GM18511 (cell line): ENCODE measurements around the gene LHFPL2.
"Not testable (repeated sequence)": the region's sequence is repeated elsewhere in the genome, so short reads cannot be mapped to it uniquely, and the experiment has no call there.

Experiments
- ATAC-seq: cut with Tn5 transposase; IDR thresholded peaks from one replicate; pipeline ENCODE4 v1.9.1; 2021; ENCODE audit warnings: mild to moderate bottlenecking, moderate library complexity; ENCODE audit not compliant: unreplicated experiment

Gene LHFPL2, protein sequence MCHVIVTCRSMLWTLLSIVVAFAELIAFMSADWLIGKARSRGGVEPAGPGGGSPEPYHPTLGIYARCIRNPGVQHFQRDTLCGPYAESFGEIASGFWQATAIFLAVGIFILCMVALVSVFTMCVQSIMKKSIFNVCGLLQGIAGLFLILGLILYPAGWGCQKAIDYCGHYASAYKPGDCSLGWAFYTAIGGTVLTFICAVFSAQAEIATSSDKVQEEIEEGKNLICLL

GRCh38 chr5:78648359-78649210 lies at the start of gene LHFPL2:
LHFPL2 (minus strand) TSS chr5:78648772; CDS start chr5:78510213, 138,559 bp downstream.
- ATAC-seq = peak; percentile 67

DNA sequence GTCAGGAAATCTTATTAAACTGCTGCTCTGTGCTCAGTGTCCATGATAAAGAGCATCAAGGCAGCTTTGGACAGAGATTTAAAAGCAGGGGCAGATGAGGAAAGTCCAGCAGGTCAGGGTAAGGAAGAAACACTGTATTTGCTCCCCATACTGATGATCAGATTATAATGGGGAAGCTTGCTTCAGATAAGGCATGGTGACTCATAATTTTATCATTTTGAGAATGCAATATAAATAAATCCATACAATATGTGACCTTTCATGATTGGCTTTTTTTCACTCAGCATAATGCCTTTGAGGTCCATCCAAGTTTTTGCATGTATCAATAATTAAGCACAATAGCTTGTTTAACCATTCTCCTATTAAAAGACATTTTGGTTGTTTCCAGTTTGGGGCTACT lies 48.1 kb upstream of the LHFPL2 start:
- ATAC-seq = no peak

DNA sequence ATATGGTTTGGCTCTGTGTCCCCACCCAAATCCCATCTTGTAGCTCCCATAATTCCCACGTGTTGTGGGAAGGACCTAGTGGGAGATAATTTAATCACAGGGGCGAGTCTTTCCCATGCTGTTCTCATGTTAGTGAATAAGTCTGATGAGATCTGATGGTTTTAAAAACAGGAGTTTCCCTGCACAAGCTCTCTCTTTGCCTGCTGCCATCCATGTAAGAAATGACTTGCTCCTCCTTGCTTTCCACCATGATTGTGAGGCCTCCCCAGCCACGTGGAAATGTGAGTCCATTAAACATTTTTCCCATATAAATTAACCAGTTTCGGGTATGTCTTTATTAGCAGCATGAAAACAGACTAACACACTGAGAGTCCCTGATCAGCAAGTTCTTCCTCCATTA lies 47.5 kb upstream of the LHFPL2 start:
- not testable (repeated sequence) for ATAC-seq

DNA sequence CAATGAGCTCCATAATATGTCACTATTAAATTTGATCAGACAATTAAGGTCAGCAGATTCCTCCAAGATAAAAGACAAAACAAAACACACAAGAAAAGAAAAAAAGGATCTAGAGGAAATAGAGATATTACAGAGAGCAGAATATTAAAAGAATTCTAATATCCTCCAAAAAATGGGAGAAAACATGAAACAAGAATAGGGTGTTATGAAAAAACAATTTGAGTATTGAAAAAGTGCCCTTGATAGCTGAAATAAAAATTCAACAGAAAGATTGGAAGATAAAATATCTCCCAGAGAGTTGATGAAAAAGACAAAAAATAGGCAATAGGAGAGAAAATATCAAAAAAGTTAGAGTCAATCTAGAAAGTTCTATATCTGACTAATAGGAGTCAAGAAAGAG lies 44.8 kb upstream of the LHFPL2 start:
- ATAC-seq = no peak

DNA sequence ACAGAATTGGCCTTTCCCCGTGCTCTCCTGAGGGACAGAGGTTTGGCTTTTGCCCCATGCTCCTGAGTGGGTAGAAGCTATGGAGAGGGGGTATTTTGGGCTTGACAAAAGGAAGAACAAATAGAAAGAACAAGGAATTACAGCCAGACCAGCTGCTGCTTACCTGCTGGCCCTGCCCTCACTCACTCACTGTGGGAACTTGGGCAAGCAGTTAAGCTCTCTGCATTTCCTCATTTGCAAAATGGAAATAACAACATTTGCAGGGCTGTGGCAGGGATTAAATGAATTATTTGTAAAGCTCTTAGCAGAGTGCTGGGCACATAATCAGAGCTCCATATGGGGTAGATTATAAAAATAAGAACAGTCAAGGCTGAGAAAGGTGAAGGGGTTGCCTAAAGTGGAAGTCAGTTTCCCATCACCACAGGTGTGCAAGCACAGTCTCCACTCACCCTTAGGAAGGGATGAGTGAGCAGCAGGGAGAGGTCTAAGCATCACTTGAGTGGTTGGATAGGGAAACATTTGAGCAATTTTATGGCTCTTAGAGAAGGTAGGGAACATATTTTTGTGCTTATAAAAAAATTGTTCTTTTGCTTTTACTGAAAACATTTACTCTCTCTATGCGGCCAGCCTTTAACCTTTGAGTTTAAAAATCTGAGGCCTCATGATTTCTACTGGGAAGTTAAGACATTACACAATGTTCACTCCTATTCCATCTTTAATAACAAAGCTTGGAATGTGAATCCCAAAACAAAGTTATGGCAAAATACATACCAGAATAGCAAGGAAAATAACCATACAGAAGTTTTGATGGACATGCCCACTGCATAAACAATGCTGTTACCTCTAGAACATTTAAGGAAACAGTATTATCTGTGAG lies 42.8 kb upstream of the LHFPL2 start:
- no peak for ATAC-seq

DNA sequence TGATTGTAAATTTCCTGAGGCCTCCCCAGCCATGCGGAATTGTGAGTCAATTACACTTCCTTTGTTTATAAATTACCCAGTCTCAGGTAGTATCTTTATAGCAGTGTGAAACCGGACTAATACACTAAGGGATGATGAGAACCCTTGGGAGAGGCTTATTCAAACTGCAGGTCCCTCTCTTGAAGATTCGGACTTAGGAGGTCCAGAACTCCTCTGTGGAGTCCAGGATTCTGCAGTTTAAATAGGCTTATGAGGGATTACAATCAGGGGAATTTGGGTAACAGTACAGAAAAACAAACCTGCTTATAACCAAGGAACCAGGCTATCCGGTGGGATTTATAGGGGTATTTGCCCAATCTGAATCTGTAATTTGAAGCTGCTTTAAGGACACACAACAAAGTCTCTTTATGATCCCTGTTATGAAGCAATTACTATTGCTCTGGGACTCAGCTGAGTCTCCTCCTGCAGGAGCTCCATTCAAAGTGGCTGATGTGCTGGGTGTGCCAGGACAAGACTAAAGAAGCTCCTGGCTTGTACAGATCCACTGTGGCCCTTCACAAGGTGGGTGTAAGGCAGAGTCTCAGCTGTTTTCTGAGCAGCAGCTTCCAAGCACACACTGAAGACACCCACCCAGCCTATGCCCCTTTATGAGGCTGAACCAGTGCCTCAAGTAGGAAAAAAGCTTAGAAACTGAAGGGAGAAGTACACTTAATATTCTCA lies 41.8 kb upstream of the LHFPL2 start:
- no peak for ATAC-seq

DNA sequence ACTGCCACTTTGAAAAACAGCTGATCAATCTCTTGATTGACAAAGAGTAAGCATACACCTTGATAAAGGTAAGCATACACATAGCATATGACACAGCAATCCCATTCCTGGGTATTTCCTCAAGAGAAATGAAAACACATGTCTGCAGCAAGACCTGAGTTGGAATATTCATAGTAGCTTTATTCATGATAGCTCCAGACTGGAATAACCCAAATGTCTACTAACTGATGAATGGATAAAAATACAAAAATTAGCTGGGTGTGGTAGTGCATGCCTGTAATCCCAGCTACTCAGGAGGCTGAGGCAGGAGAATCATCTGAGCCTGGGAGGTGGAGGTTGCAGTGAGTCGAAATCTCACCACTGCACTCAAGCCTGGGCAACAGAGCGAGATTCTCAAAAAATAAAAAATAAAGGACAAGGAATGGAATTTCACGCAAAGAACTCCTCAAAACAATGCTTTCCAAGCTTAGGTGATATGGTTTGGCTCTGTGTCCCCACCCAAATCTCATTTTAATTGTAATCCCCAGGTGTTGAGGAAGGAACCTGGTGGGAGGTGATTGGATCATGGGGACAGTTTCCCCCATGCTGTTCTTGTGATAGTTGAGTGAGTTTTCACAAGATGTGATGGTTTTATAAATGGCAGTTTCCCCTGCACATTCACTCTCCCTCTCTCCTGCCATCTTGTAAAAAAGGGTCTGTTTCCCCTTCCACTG lies 41.1 kb upstream of the LHFPL2 start:
- ATAC-seq = no peak

DNA sequence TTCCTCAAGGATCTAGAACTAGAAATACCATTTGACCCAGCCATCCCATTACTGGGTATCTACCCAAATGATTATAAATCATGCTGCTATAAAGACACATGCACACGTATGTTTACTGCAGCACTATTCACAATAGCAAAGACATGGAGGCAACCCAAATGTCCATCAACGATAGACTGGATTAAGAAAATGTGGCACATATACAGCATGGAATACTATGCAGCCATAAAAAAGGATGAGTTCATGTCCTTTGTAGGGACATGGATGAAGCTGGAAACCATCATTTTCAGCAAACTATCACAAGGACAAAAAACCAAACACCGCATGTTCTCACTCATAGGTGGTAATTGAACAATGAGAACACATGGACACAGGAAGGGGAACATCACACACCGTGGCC lies 38.9 kb upstream of the LHFPL2 start:
- ATAC-seq = not testable (repeated sequence)

- ATAC-seq = not testable (repeated sequence)
Observed at GRCh38 chr5:78683905-78684304, 35.3 kb upstream of the LHFPL2 start.

DNA sequence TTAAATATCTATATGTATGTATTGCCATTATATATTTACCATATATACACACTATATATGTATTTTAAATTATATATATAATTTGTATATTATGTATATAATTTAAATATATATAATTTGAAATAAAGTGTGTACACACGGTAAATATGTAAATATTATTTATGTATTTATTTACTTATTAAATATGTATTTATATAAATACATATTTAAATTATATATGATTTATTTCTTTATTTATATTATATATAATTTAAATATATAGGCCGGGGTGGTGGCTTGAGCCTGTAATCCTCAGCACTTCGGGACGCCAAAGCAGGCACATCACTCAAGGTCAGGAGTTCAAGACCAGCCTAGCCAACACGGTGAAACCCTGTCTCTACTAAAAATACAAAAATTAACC lies 31.3 kb upstream of the LHFPL2 start:
- ATAC-seq = no peak

GRCh38 chr5:78677777-78678668 lies 29.5 kb upstream of the LHFPL2 start:
- ATAC-seq = peak; percentile 45

DNA sequence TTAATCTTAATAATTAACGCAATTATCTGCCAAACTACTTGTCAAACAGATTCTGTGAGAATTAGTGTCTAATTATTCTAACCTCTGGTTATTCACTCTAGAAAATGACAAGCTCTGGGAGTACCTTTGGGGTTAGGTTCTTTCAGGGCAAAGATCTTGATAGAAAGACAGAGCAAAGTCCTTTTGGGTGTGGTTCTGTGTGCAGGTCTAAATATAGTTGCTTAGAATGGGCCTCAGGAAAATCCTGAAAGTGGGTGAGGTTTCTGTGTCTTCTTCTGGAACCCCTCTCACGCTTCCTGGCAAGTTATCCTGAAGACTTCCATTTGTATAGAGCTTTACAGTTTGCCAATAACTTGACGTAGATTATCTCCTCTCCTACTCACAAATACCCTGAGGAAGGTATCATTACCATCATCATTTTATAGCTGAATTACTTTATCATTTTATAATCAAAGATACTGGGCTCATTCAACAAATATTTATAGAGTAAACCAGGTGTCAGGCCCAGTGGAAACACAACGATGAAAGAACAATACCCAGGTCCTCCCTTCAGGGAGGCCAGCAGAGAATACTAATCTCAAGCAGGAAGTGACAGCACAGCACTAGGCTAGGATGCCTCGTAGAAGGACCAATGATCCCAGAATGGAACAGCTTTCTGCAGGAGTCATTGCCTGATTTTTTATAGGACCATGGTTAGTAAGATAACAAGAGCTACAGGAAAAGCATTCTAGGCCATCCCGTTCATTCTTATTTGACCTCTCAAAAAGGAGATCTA lies 27.6 kb upstream of the LHFPL2 start:
- ATAC-seq = no peak

DNA sequence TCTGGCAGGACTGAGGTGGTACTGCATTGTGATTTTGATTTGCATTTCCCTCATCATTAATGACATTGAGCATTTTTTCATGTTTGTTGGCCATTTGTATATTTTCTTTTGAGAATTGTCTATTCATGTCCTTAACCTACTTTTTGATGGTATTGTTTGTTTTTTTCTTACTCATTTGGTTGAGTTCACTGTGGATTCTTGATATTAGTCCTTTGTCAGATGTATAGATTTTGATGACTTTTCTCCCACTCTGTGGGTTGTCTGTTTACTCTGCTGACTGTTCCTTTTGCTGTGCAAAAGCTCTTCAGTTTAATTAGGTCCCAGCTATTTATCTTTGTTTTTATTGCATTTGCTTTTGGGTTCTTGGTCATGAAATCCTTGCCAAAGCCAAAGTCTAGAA lies 25.3 kb upstream of the LHFPL2 start:
- not testable (repeated sequence) for ATAC-seq

- ATAC-seq = no peak
Observed at GRCh38 chr5:78672154-78672553, 23.6 kb upstream of the LHFPL2 start.

- ATAC-seq = no peak
Observed at GRCh38 chr5:78671609-78672008, 23.0 kb upstream of the LHFPL2 start.

DNA sequence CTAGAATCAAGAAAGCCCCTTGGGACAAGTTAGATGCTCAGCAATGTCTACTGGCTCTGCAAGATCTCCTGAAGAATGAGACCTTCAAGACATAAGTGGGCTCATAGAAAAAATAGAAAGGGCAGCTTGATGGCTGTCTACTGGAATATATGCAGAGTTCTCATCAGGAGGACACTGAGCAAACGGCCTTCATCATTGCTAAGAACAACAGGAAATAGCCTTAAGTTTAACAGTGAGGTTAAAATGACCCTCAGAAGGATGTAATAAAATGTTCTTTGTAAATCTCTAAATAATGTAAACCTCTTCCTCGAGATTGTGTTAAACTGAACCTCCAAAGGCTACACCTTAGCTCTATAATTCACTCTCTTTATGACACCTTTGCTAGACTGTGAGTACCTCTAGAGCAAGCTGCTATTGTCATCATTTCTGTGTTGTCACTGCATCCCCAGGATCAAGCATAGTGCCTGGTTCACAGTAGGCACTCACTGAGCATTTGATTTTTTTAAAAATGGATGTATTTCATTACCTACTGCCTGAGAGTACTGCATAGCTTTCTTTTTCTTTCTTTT lies 22.2 kb upstream of the LHFPL2 start:
- no peak for ATAC-seq

- no peak for ATAC-seq
Observed at GRCh38 chr5:78669331-78669730, 20.8 kb upstream of the LHFPL2 start.
